A549 (cell line): ENCODE measurements around the gene SET.

ENCODE experiments used
- CEBPB ChIP-seq, 2 experiments: fragments of >200 bp in 1 of 2; sonication (Bioruptor Twin) in 1 of 2; formaldehyde crosslinking in 1 of 2; IDR thresholded peaks; 2 replicates each; pipeline ENCODE4 v1.6.1; 2012 to 2016
- EP300 ChIP-seq, 2 experiments: fragments of >200 bp; sonication (Bioruptor Twin); formaldehyde crosslinking; IDR thresholded peaks; 2 replicates in 1 of 2; 3 replicates in 1 of 2; pipeline ENCODE4 v1.6.1; 2016 to 2017
- POLR2A ChIP-seq: IDR thresholded peaks from 2 replicates; pipeline ENCODE4 v1.6.1; 2012; ENCODE audit warnings: mild to moderate bottlenecking, low read length
- TP53 ChIP-seq: fragments of 250-450 bp; sonication (Bioruptor Pico); IDR thresholded peaks from 2 replicates; pipeline ENCODE4 v1.5.0; 2021; ENCODE audit warnings: mild to moderate bottlenecking, moderate library complexity
- TF ChIP-seq, protein P1 (sequence below): fragments of >200 bp; sonication (Bioruptor Twin); formaldehyde crosslinking; IDR thresholded peaks from 3 replicates; pipeline ENCODE4 v1.5.1; 2016

DNA sequence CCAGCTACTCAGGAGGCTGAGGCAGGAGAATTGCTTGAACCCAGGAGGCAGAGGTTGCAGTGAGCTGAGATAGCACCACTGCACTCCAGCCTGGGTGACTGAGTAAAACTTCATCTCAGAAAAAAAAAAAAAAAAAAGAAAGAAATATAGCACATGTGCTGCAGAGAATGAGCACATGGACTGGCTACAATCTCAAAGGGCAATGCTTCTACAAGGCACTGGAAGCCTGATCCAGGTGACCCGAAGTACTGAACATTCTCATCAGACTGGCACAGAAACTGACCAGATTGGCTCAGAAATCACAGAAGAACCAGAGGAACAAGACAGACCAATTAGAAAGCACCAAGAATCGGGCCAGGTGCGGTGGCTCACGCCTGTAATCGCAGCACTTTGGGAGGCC is 37.2 kb upstream of the SET start:
- TF ChIP-seq TP53 (no peak), CEBPB (IDR thresholded peaks at IDR 0.05) (no peak), POLR2A (no peak), EP300 (IDR thresholded peaks at IDR 0.05) (no peak)
- TF ChIP-seq, protein P1, sequence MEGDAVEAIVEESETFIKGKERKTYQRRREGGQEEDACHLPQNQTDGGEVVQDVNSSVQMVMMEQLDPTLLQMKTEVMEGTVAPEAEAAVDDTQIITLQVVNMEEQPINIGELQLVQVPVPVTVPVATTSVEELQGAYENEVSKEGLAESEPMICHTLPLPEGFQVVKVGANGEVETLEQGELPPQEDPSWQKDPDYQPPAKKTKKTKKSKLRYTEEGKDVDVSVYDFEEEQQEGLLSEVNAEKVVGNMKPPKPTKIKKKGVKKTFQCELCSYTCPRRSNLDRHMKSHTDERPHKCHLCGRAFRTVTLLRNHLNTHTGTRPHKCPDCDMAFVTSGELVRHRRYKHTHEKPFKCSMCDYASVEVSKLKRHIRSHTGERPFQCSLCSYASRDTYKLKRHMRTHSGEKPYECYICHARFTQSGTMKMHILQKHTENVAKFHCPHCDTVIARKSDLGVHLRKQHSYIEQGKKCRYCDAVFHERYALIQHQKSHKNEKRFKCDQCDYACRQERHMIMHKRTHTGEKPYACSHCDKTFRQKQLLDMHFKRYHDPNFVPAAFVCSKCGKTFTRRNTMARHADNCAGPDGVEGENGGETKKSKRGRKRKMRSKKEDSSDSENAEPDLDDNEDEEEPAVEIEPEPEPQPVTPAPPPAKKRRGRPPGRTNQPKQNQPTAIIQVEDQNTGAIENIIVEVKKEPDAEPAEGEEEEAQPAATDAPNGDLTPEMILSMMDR, result no peak
